Dendritic cell treated with granulocyte-macrophage colony-stimulating factor and Interleukin-4, amounts not matched to agents 40 ng/mL and 50 ng/mL, for 4 days (primary cell): Measurements from ENCODE around the gene ABCC9.

Experiments
- H3K27ac Mint-ChIP-seq: one replicate; pipeline ENCODE4 v1.8.0; 2022; ENCODE audit warnings: mild to moderate bottlenecking, mixed read lengths
- H3K27me3 Mint-ChIP-seq: one replicate; pipeline ENCODE4 v1.8.0; 2022; ENCODE audit warnings: mild to moderate bottlenecking, mixed read lengths
- H3K36me3 Mint-ChIP-seq: one replicate; pipeline ENCODE4 v1.8.0; 2022; ENCODE audit warnings: low read depth, mixed read lengths
- H3K4me1 Mint-ChIP-seq: one replicate; pipeline ENCODE4 v1.8.0; 2022; ENCODE audit warnings: low read depth, mixed read lengths
- H3K4me3 Mint-ChIP-seq: one replicate; pipeline ENCODE4 v1.8.0; 2022; ENCODE audit warnings: mild to moderate bottlenecking, moderate library complexity, mixed read lengths
- H3K9me3 Mint-ChIP-seq: one replicate; pipeline ENCODE4 v1.8.0; 2022; ENCODE audit warnings: mixed read lengths
- intact Hi-C: fragments of 100-400 bp; cut with micrococcal nuclease; formaldehyde crosslinking; loops from one replicate; pipeline ENCODE4 v1.15.0; 2022

The ABCC9 gene

GRCh38 chr12:21751517-21751916 lies 189.7 kb downstream of the ABCC9 start:
- intact Hi-C loops = no loop called here
- no peak overlapping the region for H3K4me3 Mint-ChIP-seq
- no peaks in the 10 kb centered on the region for H3K4me1 Mint-ChIP-seq
- H3K36me3 Mint-ChIP-seq = no peaks in the 10 kb centered on the region
- H3K27ac Mint-ChIP-seq = no peak overlapping the region
- H3K27me3 Mint-ChIP-seq = no peaks in the 10 kb centered on the region
- H3K9me3 Mint-ChIP-seq = peaks cover under 1% of the 10 kb centered on the region
